ENCODE data around the gene CAV3. TPM values are rescaled to one million over a fixed set of nuclear protein-coding genes. Genes with fewer than 3 reads are reported as not detected.

The CAV3 gene
- total and polyA plus RNA-seq, 10 of the 15 experiments (the other 5 are each of a cell fraction or from before 2014, with no cell fraction given), result not detected

DNA sequence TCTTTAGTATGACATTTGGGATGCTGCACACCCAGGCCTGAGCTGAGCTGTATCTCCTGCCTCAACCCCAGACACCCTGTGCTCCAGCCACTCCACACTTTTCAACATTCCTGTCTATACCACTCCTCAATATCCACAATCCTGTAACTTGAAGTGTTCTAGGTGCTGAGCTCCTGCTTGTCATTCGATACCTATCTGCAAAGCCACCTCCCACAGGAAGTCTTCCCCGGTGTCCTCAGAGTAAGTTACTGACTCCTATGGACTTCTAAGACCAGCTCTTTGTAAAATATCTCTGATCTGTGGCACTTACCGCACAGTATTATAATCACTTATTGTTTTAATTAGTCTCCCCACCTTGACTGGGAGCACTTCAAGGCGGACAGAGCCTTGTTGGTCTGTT is 1.2 kb upstream of the CAV3 start (continued):
- no peak for TF ChIP-seq TCF12 (IDR thresholded peaks at IDR 0.05; ENCODE audit: low read depth, low read length)

DNA sequence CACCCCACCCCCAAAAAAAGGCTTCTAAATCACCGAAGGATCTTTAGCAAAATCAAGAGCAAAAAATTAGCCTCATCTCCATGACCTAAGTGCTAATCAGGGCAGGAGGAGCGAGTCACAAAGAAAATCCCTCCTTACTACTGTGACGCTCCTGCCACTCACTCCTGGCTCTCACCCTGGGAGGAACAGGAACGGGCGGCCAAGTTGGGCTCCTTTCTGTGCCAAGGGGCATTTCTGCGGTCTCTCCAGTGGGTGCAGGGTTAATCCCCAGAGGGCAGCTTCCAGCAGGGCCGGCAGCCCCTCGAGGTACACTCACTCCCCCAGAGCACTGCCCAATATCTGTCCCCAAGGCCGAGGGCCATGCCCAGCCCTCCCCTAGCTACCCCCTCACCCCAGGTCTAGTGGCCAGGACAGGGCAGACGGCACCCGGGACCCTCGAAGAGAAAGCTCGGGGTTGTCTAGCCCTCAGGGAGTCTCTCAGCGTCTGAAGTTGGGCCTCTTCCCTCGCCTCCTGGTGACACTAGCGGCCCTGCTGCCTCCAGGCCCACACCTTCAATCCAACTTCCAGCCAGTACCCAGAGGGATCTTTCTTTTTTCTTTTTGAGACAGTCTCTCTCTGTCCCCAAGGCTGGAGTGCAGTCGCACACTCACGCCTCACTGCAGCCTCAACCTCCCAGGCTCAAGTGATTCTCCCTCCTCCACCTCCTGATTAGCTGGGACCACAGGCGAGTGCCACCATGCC is 706 bp downstream of the CAV3 start:
- POLR2A ChIA-PET, result no interaction called here
- intact Hi-C loops (cut with micrococcal nuclease; ENCODE audit: unreplicated experiment), result no loop called here
- Histone ChIP-seq H3K4me3 (no peak overlapping the region), H3K4me2 (ENCODE audit: control insufficient read depth, insufficient read depth) (no peak overlapping the region), H3K27me3 (replicated peaks in 1 of 2; ENCODE audit: control insufficient read depth in 2 of 2, insufficient read depth in 2 of 2, low read length in 1 of 2) (peaks cover 0 to 4% of the 10 kb centered on the region in 2 experiments; a peak in 1 of 4 replicates), H4K20me1 (ENCODE audit: control insufficient read depth, insufficient read depth) (no peaks in the 10 kb centered on the region), H3K9ac (ENCODE audit: control insufficient read depth, insufficient read depth, low read length) (no peak overlapping the region), H2AFZ (ENCODE audit: control insufficient read depth, low read depth, low read length) (no peak overlapping the region), H3K79me2 (ENCODE audit: control insufficient read depth, insufficient read depth, low read length) (no peaks in the 10 kb centered on the region), H3K4me1 (ENCODE audit: control insufficient read depth, insufficient read depth, low read length) (no peaks in the 10 kb centered on the region), H3K9me3 (replicated peaks; ENCODE audit: control insufficient read depth, insufficient read depth, low read length) (no peaks in the 10 kb centered on the region), H3K27ac (ENCODE audit: control insufficient read depth, insufficient read depth) (no peak overlapping the region), H3K36me3 (ENCODE audit: control insufficient read depth in 2 of 2, insufficient read depth in 2 of 2, low read length in 1 of 2) (no peaks in the 10 kb centered on the region)
- CTCF ChIA-PET, result no interaction called here
- no peak for DNase-seq (ENCODE audit: low read depth, low spot score)
- RAD21 ChIA-PET (ENCODE audit: unreplicated experiment), result no interaction called here
- no peak for ATAC-seq
- in situ Hi-C loops (cut with MboI), result no loop called here
- WGBS (ENCODE audit: insufficient coverage, insufficient replicate concordance, low lambda C conversion rate, missing lambda C conversion rate), result 30% methylated on average over 19 of the region's 19 CpGs
- TF ChIP-seq, protein P1, sequence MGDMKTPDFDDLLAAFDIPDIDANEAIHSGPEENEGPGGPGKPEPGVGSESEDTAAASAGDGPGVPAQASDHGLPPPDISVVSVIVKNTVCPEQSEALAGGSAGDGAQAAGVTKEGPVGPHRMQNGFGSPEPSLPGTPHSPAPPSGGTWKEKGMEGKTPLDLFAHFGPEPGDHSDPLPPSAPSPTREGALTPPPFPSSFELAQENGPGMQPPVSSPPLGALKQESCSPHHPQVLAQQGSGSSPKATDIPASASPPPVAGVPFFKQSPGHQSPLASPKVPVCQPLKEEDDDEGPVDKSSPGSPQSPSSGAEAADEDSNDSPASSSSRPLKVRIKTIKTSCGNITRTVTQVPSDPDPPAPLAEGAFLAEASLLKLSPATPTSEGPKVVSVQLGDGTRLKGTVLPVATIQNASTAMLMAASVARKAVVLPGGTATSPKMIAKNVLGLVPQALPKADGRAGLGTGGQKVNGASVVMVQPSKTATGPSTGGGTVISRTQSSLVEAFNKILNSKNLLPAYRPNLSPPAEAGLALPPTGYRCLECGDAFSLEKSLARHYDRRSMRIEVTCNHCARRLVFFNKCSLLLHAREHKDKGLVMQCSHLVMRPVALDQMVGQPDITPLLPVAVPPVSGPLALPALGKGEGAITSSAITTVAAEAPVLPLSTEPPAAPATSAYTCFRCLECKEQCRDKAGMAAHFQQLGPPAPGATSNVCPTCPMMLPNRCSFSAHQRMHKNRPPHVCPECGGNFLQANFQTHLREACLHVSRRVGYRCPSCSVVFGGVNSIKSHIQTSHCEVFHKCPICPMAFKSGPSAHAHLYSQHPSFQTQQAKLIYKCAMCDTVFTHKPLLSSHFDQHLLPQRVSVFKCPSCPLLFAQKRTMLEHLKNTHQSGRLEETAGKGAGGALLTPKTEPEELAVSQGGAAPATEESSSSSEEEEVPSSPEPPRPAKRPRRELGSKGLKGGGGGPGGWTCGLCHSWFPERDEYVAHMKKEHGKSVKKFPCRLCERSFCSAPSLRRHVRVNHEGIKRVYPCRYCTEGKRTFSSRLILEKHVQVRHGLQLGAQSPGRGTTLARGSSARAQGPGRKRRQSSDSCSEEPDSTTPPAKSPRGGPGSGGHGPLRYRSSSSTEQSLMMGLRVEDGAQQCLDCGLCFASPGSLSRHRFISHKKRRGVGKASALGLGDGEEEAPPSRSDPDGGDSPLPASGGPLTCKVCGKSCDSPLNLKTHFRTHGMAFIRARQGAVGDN (IDR thresholded peaks at IDR 0.05), result no peak
- no TSS peak for BruUV-seq (replicated peaks)
- no peak for FAIRE-seq
- SMC1A ChIA-PET (ENCODE audit: uncharacterized antibody, unreplicated experiment), result no interaction called here
